Measurements from ENCODE around the gene GRIP2. TPM values are rescaled to one million over a fixed set of nuclear protein-coding genes. Genes with fewer than 3 reads are reported as not detected.

GRIP2 gene
- total RNA-seq, 6 donors from 2014 or later, result 0.33 to 1.0 (median 0.59) TPM

DNA sequence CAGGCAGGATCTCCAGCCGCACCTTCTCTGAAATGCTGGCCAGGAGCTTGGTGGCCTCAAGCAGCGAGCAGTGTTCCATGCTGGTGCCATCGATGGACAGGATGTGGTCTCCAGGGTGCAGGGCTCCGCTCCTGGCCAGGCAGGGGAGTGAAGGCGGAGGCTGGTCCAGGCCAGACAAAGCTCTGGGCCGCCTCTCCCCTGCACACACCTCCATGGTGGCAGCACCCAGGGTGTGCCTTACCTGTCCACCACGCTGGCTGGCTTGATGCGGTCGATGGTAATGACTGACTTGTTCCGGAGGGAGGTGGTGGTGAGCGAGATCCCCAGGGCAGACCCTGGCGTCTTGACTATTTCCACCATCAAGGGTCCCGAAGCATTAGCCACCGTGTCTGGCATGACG is 20.0 kb downstream of the GRIP2 start:
- no peak overlapping the region for H3K27ac ChIP-seq
- no peaks in the 10 kb centered on the region for H3K9me3 ChIP-seq
- ATAC-seq (ENCODE audit: low FRiP score in 2 of 2) (no peak), DNase-seq (no peak)
- H3K4me1 ChIP-seq, result no peaks in the 10 kb centered on the region
- no peak overlapping the region for H3K4me3 ChIP-seq
- WGBS, 2 donors, result 82 to 85% methylated on average over 10 to 15 of the region's 15 CpGs
- TF ChIP-seq POLR2AphosphoS5 (IDR thresholded peaks at IDR 0.05) (no peak), POLR2A (IDR thresholded peaks at IDR 0.05) (no peak), EP300 (IDR thresholded peaks at IDR 0.05) (no peak)
- TF ChIP-seq, protein P1, sequence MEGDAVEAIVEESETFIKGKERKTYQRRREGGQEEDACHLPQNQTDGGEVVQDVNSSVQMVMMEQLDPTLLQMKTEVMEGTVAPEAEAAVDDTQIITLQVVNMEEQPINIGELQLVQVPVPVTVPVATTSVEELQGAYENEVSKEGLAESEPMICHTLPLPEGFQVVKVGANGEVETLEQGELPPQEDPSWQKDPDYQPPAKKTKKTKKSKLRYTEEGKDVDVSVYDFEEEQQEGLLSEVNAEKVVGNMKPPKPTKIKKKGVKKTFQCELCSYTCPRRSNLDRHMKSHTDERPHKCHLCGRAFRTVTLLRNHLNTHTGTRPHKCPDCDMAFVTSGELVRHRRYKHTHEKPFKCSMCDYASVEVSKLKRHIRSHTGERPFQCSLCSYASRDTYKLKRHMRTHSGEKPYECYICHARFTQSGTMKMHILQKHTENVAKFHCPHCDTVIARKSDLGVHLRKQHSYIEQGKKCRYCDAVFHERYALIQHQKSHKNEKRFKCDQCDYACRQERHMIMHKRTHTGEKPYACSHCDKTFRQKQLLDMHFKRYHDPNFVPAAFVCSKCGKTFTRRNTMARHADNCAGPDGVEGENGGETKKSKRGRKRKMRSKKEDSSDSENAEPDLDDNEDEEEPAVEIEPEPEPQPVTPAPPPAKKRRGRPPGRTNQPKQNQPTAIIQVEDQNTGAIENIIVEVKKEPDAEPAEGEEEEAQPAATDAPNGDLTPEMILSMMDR (IDR thresholded peaks at IDR 0.05), result no peak
- H3K36me3 ChIP-seq, result no peaks in the 10 kb centered on the region
- no peaks in the 10 kb centered on the region for H3K27me3 ChIP-seq

DNA sequence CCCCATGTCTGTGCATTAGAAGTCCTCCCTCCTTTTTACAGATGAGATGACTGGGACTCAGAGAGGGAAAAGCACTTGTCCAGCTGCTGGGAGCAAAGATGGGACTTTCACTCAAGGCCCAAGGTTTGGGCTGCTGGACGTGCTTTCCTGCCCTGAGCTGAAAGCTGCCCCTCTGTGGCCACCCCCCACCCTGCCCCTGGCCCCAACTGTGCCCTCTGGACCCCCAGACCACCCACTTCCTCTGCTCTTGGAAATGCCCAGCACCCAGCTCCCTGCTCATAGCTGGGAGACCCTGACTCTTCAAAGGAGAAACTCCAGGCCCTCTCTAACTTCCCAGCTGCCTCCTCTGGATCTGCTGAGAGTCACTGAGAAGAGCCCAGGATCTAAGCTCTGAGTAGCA is 20.7 kb downstream of the GRIP2 start:
- DNase-seq (no peak), ATAC-seq (ENCODE audit: low FRiP score in 2 of 2) (no peak)
- H3K9me3 ChIP-seq, result no peaks in the 10 kb centered on the region
- no peaks in the 10 kb centered on the region for H3K4me1 ChIP-seq
- H3K27ac ChIP-seq, result no peak overlapping the region
- H3K36me3 ChIP-seq, result no peaks in the 10 kb centered on the region
- no peaks in the 10 kb centered on the region for H3K27me3 ChIP-seq
- no peak overlapping the region for H3K4me3 ChIP-seq
- TF ChIP-seq, protein P1 (IDR thresholded peaks at IDR 0.05), result no peak
- 84 to 88% methylated on average over 1 of the region's 1 CpG for WGBS, 2 donors

DNA sequence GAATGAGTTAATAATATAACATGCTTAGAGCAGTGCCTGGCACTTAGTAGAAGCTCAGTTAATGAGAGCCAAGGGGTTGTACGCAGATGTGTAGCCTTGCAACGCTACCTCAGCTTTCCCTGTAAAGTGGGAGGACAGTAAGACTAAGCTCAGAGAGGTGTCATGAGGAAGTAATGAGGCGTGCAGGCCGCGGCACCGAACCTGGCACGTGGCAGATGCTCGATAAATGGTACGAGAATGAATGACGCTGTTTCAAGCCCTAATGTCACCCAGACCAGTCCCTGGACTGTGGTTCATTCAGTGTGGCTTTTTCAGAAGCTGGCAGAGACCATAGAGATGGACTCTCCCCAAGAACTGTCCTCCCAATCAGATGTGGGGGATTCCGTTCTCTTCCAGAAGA is 21.2 kb downstream of the GRIP2 start:
- H3K27me3 ChIP-seq, result no peaks in the 10 kb centered on the region

DNA sequence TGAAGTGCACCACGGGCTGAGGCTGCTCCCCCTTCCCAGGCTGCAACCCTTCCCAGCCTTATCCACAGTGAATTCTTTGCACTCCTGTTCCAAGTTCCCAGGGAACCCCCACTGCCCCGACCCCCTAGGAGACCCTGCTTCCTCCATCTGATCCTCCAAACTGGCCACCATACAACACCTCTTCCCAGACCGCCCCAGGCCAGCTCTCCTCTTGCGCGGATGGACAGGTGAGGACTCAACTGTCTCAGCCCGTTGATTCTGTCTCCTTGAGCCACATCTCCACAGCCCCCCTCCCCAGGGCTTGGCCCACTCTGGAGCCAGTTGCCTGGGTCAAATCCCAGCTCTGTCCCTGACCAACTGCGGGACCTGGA is 21.7 kb downstream of the GRIP2 start:
- 73 to 79% methylated on average over 7 of the region's 7 CpGs for WGBS, 2 donors
- ATAC-seq (ENCODE audit: low FRiP score in 2 of 2), result no peak
- Histone ChIP-seq H3K9me3 (no peaks in the 10 kb centered on the region), H3K4me3 (no peak overlapping the region), H3K36me3 (no peaks in the 10 kb centered on the region), H3K27ac (no peak overlapping the region), H3K27me3 (no peaks in the 10 kb centered on the region), H3K4me1 (no peaks in the 10 kb centered on the region)
- TF ChIP-seq, protein P1 (IDR thresholded peaks at IDR 0.05), result no peak
- TF ChIP-seq EP300 (IDR thresholded peaks at IDR 0.05) (no peak), POLR2AphosphoS5 (IDR thresholded peaks at IDR 0.05) (no peak), POLR2A (IDR thresholded peaks at IDR 0.05) (no peak)
- DNase-seq, result no peak

More for the DNA sequence above, 21.2 kb downstream of the GRIP2 start:
- no peak overlapping the region for H3K27ac ChIP-seq
- no peaks in the 10 kb centered on the region for H3K9me3 ChIP-seq
- ATAC-seq (ENCODE audit: low FRiP score in 2 of 2) (no peak), DNase-seq (no peak)
- WGBS, 2 donors, result 93 to 94% methylated on average over 11 of the region's 11 CpGs
- no peaks in the 10 kb centered on the region for H3K36me3 ChIP-seq
- TF ChIP-seq POLR2AphosphoS5 (IDR thresholded peaks at IDR 0.05) (no peak), EP300 (IDR thresholded peaks at IDR 0.05) (no peak), POLR2A (IDR thresholded peaks at IDR 0.05) (no peak)
- TF ChIP-seq, protein P1 (IDR thresholded peaks at IDR 0.05), result no peak
- H3K4me1 ChIP-seq, result no peaks in the 10 kb centered on the region
- H3K4me3 ChIP-seq, result no peak overlapping the region

DNA sequence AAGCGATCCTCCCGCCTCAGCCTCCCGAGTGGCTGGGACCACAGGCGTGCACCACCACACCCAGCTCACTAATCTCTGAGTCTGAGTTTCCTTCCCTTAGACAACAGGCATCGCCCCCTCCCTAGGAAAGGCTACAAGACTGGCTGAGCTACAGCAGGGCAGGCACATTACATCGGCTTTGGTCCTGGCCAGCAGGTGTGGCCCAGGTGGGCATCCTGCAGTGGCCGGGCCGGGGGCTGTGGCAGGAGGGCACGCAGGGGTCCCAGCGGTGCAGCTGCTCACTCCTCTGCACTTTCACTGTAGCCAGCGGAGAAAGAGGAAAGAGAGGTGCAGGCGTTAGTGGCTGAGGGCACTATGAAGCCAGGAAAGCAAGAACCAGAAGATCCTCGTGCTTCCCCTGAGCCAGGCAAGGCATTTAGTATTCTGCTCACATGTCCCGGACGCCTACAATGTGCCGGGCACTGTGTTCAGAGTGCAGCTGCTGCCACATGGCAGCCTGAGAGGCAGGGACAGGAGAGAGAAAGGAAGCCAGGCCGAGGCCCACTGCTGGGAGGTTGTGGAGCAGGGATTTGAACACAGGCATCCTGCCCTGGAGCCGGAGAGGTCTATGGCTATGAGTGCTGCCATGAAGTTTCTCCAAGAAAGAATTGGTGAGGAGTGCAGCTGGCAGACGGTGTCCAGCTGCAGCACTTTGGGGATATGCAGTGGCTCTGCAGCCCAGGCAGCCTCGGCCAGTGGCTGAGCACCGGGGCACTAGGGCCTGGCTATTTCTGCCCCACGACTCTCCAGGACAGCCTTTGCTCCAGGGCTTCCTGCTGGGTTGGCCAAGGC is 22.3 kb downstream of the GRIP2 start:
- ATAC-seq (ENCODE audit: low FRiP score in 2 of 2) (no peak), DNase-seq (no peak)
- Histone ChIP-seq H3K9me3 (no peaks in the 10 kb centered on the region), H3K4me1 (no peaks in the 10 kb centered on the region), H3K36me3 (no peaks in the 10 kb centered on the region), H3K27me3 (no peaks in the 10 kb centered on the region), H3K4me3 (no peak overlapping the region), H3K27ac (no peak overlapping the region)
- no peak for TF ChIP-seq POLR2AphosphoS5 (IDR thresholded peaks at IDR 0.05)
- TF ChIP-seq POLR2A (IDR thresholded peaks at IDR 0.05), result no peak
- TF ChIP-seq EP300 (IDR thresholded peaks at IDR 0.05), result no peak
- TF ChIP-seq, protein P1 (IDR thresholded peaks at IDR 0.05), result no peak
- 79% methylated on average over 19 to 22 of the region's 22 CpGs for WGBS, 2 donors
